B cell (primary cell): Measurements from ENCODE around the gene CEACAM21. TPM values are rescaled to one million over a fixed set of nuclear protein-coding genes. Genes with fewer than 3 reads are reported as not detected.

Experiments
- ATAC-seq: fragments of 200-7000 bp; cut with Tn5 transposase; one replicate; pipeline ENCODE4 v1.10.0; 2021; ENCODE audit warnings: low read depth, mild to moderate bottlenecking, moderate number of reproducible peaks, moderate library complexity
- CTCF ChIA-PET: fragments of 350-600 bp; sonication (Branson Sonifier 250); formaldehyde crosslinking; loops from one replicate; lab custom pipeline; 2021; ENCODE audit warnings: antibody characterized with exemption, inconsistent platforms; lab: Charles Lee
- POLR2A ChIA-PET: fragments of 350-600 bp; sonication (Branson Sonifier 250); formaldehyde crosslinking; loops from one replicate; lab custom pipeline; 2021; ENCODE audit warnings: antibody characterized with exemption; lab: Charles Lee
- DNase-seq: peaks from one replicate; pipeline ENCODE4 v3.0.0; 2013
- H2AFZ ChIP-seq: 2 replicates; pipeline ENCODE4 v1.6.1; 2012; ENCODE audit warnings: mild to moderate bottlenecking, low read depth, low read length; ENCODE audit not compliant: insufficient read depth, poor library complexity, severe bottlenecking
- H3K27ac ChIP-seq, 2 donors: 1 replicate in 1 of 2; 2 replicates in 1 of 2; pipeline ENCODE4 v1.5.1; 2012 to 2013; ENCODE audit warnings: low read length in 2 of 2, mild to moderate bottlenecking in 2 of 2, moderate library complexity in 1 of 2
- H3K27me3 ChIP-seq, 4 experiments: fragments of 200-600 bp in 1 of 4; sonication (generic) in 1 of 4; replicated peaks in 1 of 4; 1 replicate in 2 of 4; 2 replicates in 2 of 4; pipeline versions ENCODE4 v1.6.1 to v1.7.0; 2013 to 2016; ENCODE audit warnings: low read length in 3 of 4, mild to moderate bottlenecking in 2 of 4, mixed read lengths in 1 of 4, moderate library complexity in 1 of 4; ENCODE audit not compliant: insufficient read depth in 4 of 4, control insufficient read depth in 3 of 4; ENCODE audit errors: control extremely low read depth in 1 of 4
- H3K36me3 ChIP-seq, 2 experiments: replicated peaks in 1 of 2; 1 replicate in 1 of 2; 2 replicates in 1 of 2; pipeline versions ENCODE4 v1.6.1 to v1.7.1; 2013; ENCODE audit warnings: low read length in 1 of 2; ENCODE audit not compliant: insufficient read depth in 2 of 2, control insufficient read depth in 1 of 2; ENCODE audit errors: control extremely low read depth in 1 of 2, extremely low read depth in 1 of 2
- H3K4me1 ChIP-seq, 2 donors: fragments of 200-600 bp in 1 of 2; sonication (generic) in 1 of 2; 1 replicate in 1 of 2; 2 replicates in 1 of 2; pipeline versions ENCODE4 v1.5.1 to v1.6.1; 2013 to 2017; ENCODE audit warnings: low read length in 2 of 2; ENCODE audit not compliant: control insufficient read depth in 2 of 2, insufficient read depth in 2 of 2
- H3K4me2 ChIP-seq: replicated peaks from 2 replicates; pipeline ENCODE3; 2012; ENCODE audit warnings: mild to moderate bottlenecking, low read depth, low read length; ENCODE audit not compliant: poor library complexity, severe bottlenecking
- H3K4me3 ChIP-seq, 5 experiments: fragments of 200-600 bp in 1 of 5; sonication (generic) in 1 of 5; 1 replicate in 3 of 5; 2 replicates in 2 of 5; pipeline versions ENCODE4 v1.5.1 to v1.7.0; 2011 to 2016; ENCODE audit warnings: low read length in 4 of 5, mild to moderate bottlenecking in 4 of 5, low read depth in 2 of 5, control low read depth in 1 of 5, moderate library complexity in 1 of 5; ENCODE audit not compliant: insufficient read depth in 1 of 5; ENCODE audit errors: control extremely low read depth in 1 of 5, extremely low read depth in 1 of 5
- H3K79me2 ChIP-seq: fragments of 200-600 bp; sonication (generic); one replicate; pipeline ENCODE4 v1.6.0; 2016; ENCODE audit warnings: low read length; ENCODE audit not compliant: control insufficient read depth, insufficient read depth
- H3K9ac ChIP-seq: fragments of 200-600 bp; sonication (generic); 2 replicates; pipeline ENCODE4 v1.6.1; 2017; ENCODE audit warnings: mild to moderate bottlenecking, low read length, moderate library complexity
- H3K9me3 ChIP-seq, 3 donors: one replicate each; pipeline versions ENCODE4 v1.6.1 to v1.7.1; 2013; ENCODE audit warnings: low read length in 2 of 3; ENCODE audit not compliant: control insufficient read depth in 2 of 3, insufficient read depth in 1 of 3; ENCODE audit errors: control extremely low read depth in 1 of 3
- H4K20me1 ChIP-seq: 2 replicates; pipeline ENCODE4 v1.6.0; 2012; ENCODE audit warnings: mild to moderate bottlenecking, low read length; ENCODE audit not compliant: insufficient read depth, control insufficient read depth, poor library complexity, severe bottlenecking
- H3K27ac Mint-ChIP-seq: one replicate; pipeline ENCODE4 v1.8.0; 2021; ENCODE audit warnings: mixed read lengths
- H3K27me3 Mint-ChIP-seq: one replicate; pipeline ENCODE4 v1.8.0; 2021; ENCODE audit warnings: mixed read lengths
- H3K4me1 Mint-ChIP-seq: one replicate; pipeline ENCODE4 v1.8.0; 2021; ENCODE audit warnings: mixed read lengths
- H3K4me3 Mint-ChIP-seq: one replicate; pipeline ENCODE4 v1.8.0; 2021; ENCODE audit warnings: mixed read lengths
- H3K9me3 Mint-ChIP-seq: one replicate; pipeline ENCODE4 v1.8.0; 2022; ENCODE audit warnings: mixed read lengths; ENCODE audit not compliant: insufficient read depth
- EZH2 ChIP-seq: IDR thresholded peaks from 2 replicates; pipeline ENCODE4 v1.6.1; 2012; ENCODE audit warnings: borderline replicate concordance, low read depth, mild to moderate bottlenecking, moderate library complexity, low read length; ENCODE audit not compliant: insufficient read depth, poor library complexity, severe bottlenecking
- WGBS: methylation state at CpG from one replicate; pipeline ENCODE4 v1.1.5; 2013; ENCODE audit warnings: missing lambda C conversion rate; ENCODE audit not compliant: insufficient coverage; 5-methylcytosine and 5-hydroxymethylcytosine counted together
- intact Hi-C: fragments of 100-400 bp; cut with micrococcal nuclease; formaldehyde crosslinking; loops from one replicate; pipeline ENCODE4 v1.10.0; 2022
- polyA plus RNA-seq: library from polyadenylated mRNA; depleted of rRNA; stranded (reverse); fragments of >200 nt; gene quantifications from 2 replicates; pipeline ENCODE4 v1.2.3, GENCODE V29; 2012
- total RNA-seq, 2 donors: library from RNA; stranded (reverse); fragments of 120-200 nt in 1 of 2; gene quantifications; 1 replicate in 1 of 2; 2 replicates in 1 of 2; pipeline versions ENCODE4 v1.2.3 to v1.2.4, GENCODE V29; 2013 to 2022
- TF ChIP-seq, protein P1 (sequence below): fragments of 200-600 bp; IDR thresholded peaks from one replicate; pipeline ENCODE4 v1.8.0; 2022; ENCODE audit warnings: antibody characterized with exemption, mild to moderate bottlenecking

CEACAM21 gene
- total and polyA plus RNA-seq, 2 donors (not counting 1 experiment from before 2014, with no cell fraction given), result 18.9 to 27.3 TPM

DNA sequence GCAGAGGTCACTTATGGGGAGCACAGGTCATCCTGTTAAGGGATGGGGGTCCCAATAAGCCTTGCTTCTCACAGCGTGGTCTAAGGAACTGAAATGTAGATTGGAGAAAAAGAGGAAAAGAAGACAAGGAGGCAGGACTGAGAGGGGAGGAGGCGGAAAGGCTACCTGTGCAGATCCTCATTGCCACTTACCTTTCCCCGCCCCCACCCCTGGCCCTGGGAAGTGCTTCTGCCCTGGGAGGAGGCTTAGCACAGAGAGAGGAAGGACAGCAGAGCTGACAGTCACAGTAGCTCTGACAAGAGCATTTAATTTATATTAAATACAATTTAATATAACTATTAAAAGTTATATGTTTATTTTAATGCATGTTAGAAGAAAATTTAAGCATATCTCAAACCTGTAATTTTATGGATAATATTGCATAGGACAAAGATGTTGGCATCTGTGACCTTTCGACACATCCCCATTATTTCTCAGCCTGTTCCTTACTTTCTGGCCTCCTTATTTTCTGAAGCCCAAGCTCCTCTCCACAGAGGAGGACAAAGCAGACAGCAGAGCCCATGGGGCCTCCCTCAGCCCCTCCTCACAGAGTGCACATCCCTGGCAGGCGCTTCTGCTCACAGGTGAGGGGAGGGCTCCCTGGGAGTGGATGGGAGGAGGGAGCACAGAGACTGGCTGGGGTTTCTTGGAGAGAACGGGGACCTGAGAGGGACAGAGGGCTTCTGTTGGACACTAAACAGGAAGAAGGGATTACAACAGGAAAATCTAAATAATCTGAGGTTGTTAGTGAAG lies 23.4 kb downstream of the CEACAM21 start:
- Histone ChIP-seq H3K27me3 (peaks cover 0 to 3% (median 0%) of the 10 kb centered on the region in 4 experiments), H4K20me1 (no peaks in the 10 kb centered on the region), H3K9ac (no peak overlapping the region), H2AFZ (no peak overlapping the region), H3K4me1 (peaks cover 0 to 19% of the 10 kb centered on the region in 2 donors), H3K27ac (no peak overlapping the region), H3K9me3 (no peaks in the 10 kb centered on the region), H3K79me2 (no peaks in the 10 kb centered on the region), H3K4me2 (no peak overlapping the region), H3K36me3 (no peaks in the 10 kb centered on the region), H3K4me3 (no peak overlapping the region)
- H3K4me3 Mint-ChIP-seq, result no peak overlapping the region
- H3K27ac Mint-ChIP-seq, result no peak overlapping the region
- intact Hi-C loops, result loop anchor here (5.0 kb wide), 4 partner anchors 37 to 1072 kb away; no protein-coding TSS in a partner anchor
- ChIA-PET CTCF (interaction anchor here (1.0 to 4.1 kb wide), 5 partner anchors 151 to 397 kb away, joined by 3 to 18 read pairs (median 3); partner anchors contain the start of genes CCDC97 and DMAC2), POLR2A (no interaction called here)
- no peaks in the 10 kb centered on the region for H3K9me3 Mint-ChIP-seq
- ATAC-seq (no peak), DNase-seq (no peak)
- 65% methylated on average over 2 of the region's 6 CpGs for WGBS
- peaks cover 14% of the 10 kb centered on the region for H3K4me1 Mint-ChIP-seq
- H3K27me3 Mint-ChIP-seq, result peaks cover 12% of the 10 kb centered on the region
- TF ChIP-seq, protein P1, sequence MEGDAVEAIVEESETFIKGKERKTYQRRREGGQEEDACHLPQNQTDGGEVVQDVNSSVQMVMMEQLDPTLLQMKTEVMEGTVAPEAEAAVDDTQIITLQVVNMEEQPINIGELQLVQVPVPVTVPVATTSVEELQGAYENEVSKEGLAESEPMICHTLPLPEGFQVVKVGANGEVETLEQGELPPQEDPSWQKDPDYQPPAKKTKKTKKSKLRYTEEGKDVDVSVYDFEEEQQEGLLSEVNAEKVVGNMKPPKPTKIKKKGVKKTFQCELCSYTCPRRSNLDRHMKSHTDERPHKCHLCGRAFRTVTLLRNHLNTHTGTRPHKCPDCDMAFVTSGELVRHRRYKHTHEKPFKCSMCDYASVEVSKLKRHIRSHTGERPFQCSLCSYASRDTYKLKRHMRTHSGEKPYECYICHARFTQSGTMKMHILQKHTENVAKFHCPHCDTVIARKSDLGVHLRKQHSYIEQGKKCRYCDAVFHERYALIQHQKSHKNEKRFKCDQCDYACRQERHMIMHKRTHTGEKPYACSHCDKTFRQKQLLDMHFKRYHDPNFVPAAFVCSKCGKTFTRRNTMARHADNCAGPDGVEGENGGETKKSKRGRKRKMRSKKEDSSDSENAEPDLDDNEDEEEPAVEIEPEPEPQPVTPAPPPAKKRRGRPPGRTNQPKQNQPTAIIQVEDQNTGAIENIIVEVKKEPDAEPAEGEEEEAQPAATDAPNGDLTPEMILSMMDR, result no peak
- TF ChIP-seq EZH2, result no peak

DNA sequence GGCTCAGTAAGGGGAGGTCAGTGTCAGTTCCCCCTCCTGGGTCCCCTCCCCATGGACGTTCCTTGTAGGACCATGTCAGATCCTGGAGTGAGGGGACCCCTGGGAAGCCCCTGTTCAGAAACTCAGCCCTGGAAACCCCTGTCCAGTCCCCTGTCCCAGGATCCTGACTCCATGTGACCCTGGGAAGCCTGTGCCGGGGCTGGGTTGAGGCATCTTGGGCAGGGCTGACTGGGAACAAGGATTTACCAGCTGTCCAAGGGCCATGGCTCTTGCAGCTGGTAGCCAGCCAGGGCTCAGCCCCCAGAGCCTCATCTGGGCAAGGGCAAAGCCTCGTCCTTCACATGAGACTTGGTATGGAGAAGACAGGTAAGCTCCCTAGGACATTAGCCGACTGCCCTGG lies 25.8 kb downstream of the CEACAM21 start:
- TF ChIP-seq, protein P1, result no peak
- no peak for TF ChIP-seq EZH2
- Histone ChIP-seq H3K4me2 (no peak overlapping the region), H3K79me2 (no peaks in the 10 kb centered on the region), H3K27ac (no peak overlapping the region), H3K9ac (no peak overlapping the region), H2AFZ (no peak overlapping the region), H3K9me3 (no peaks in the 10 kb centered on the region), H3K36me3 (no peaks in the 10 kb centered on the region), H3K27me3 (no peaks in the 10 kb centered on the region), H4K20me1 (no peaks in the 10 kb centered on the region), H3K4me1 (peaks cover 0 to 11% of the 10 kb centered on the region in 2 donors), H3K4me3 (no peak overlapping the region)
- Mint-ChIP-seq H3K9me3 (no peaks in the 10 kb centered on the region), H3K27me3 (peaks cover 10% of the 10 kb centered on the region), H3K4me3 (no peak overlapping the region), H3K4me1 (peaks cover 9% of the 10 kb centered on the region), H3K27ac (no peak overlapping the region)
- WGBS, result 85% methylated on average over 4 of the region's 4 CpGs
- no peak for ATAC-seq
- intact Hi-C loops, result no loop called here
- ChIA-PET POLR2A (no interaction called here), CTCF (interaction anchor here (1.0 kb wide), 1 partner anchor 9 kb away, joined by 3 read pairs; no protein-coding TSS in a partner anchor)
- no peak for DNase-seq
